Lower lobe of right lung (tissue), 2 donors: ENCODE measurements around the gene CCR7. TPM values are rescaled to one million over a fixed set of nuclear protein-coding genes. Genes with fewer than 3 reads are reported as not detected.

Source experiments
- ATAC-seq, 2 donors: fragments of 200-7000 bp; cut with Tn5 transposase; one replicate each; pipeline ENCODE4 v1.9.1; 2020 to 2022; ENCODE audit warnings: mild to moderate bottlenecking in 2 of 2, moderate library complexity in 2 of 2
- DNase-seq: peaks from one replicate; pipeline ENCODE4 v3.0.0-alpha.2; 2020
- H3K27ac ChIP-seq: fragments of 200-600 bp; one replicate; pipeline ENCODE4 v1.8.0; 2022
- H3K27me3 ChIP-seq: fragments of 200-600 bp; one replicate; pipeline ENCODE4 v1.8.0; 2022; ENCODE audit warnings: low read depth
- H3K36me3 ChIP-seq: fragments of 200-600 bp; one replicate; pipeline ENCODE4 v1.8.0; 2022; ENCODE audit warnings: mild to moderate bottlenecking
- H3K4me1 ChIP-seq: fragments of 200-600 bp; one replicate; pipeline ENCODE4 v1.8.0; 2022
- H3K4me3 ChIP-seq: fragments of 200-600 bp; one replicate; pipeline ENCODE4 v1.8.0; 2022; ENCODE audit warnings: mild to moderate bottlenecking
- H3K9me3 ChIP-seq: fragments of 200-600 bp; one replicate; pipeline ENCODE4 v1.8.0; 2022
- intact Hi-C: fragments of 100-400 bp; cut with DNase I; formaldehyde crosslinking; loops from one replicate; pipeline ENCODE4 v1.11.0; 2022
- total RNA-seq: library from RNA; stranded (reverse); fragmentation: NEBNext Ultra II Directional; extraction: Animal tissue kit (Norgen Biotek cat#: 25700); gene quantifications from one replicate; pipeline ENCODE4 v1.2.1, GENCODE V29; 2021
- TF ChIP-seq, protein P1 (sequence below): fragments of 200-600 bp; IDR thresholded peaks from one replicate; pipeline ENCODE4 v1.8.0; 2022; ENCODE audit warnings: antibody characterized with exemption, mild to moderate bottlenecking
- donor health status: DM: no; HTN: yes; CAD: no; lungs with severe emphysema.

Gene CCR7
- total RNA-seq, 1 donor from 2014 or later, result 2.2 TPM

DNA sequence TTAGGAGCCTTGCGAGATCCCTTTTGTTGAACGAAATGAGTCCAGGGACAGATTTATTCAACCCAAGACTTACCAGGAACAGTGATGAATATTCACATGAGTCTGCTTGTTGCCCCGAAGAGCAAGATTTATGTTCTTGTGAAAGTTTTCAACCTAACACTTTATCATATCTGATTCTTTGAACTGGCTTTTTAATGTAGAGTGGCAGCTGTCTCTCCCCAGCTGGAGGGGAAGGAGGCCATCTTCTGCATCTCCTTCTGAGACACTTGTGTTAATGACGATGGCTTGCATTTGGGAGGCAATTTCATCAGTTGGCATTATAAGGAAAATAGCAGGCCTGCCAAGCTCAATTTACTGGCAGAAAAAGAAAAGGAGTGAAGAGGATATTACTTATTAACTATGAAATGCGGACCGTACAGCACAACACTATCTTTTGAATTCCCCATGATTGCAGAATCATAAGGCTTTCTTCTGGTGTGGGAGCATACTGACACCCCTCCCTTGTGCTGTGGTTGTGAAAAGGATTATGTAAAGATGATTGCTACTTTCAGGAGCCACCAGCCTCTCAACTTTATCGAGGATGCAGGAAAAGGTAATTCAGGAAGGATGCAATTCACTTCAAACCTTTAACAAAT, 46.7 kb upstream of the CCR7 start:
- H3K36me3 ChIP-seq, result no peaks in the 10 kb centered on the region
- no peak overlapping the region for H3K4me3 ChIP-seq
- H3K4me1 ChIP-seq, result peaks cover 26% of the 10 kb centered on the region
- H3K9me3 ChIP-seq, result no peaks in the 10 kb centered on the region
- H3K27me3 ChIP-seq, result no peaks in the 10 kb centered on the region
- TF ChIP-seq, protein P1, sequence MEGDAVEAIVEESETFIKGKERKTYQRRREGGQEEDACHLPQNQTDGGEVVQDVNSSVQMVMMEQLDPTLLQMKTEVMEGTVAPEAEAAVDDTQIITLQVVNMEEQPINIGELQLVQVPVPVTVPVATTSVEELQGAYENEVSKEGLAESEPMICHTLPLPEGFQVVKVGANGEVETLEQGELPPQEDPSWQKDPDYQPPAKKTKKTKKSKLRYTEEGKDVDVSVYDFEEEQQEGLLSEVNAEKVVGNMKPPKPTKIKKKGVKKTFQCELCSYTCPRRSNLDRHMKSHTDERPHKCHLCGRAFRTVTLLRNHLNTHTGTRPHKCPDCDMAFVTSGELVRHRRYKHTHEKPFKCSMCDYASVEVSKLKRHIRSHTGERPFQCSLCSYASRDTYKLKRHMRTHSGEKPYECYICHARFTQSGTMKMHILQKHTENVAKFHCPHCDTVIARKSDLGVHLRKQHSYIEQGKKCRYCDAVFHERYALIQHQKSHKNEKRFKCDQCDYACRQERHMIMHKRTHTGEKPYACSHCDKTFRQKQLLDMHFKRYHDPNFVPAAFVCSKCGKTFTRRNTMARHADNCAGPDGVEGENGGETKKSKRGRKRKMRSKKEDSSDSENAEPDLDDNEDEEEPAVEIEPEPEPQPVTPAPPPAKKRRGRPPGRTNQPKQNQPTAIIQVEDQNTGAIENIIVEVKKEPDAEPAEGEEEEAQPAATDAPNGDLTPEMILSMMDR, result no peak
- intact Hi-C loops, result no loop called here
- no peak overlapping the region for H3K27ac ChIP-seq
- no peak for ATAC-seq
- no peak for DNase-seq

DNA sequence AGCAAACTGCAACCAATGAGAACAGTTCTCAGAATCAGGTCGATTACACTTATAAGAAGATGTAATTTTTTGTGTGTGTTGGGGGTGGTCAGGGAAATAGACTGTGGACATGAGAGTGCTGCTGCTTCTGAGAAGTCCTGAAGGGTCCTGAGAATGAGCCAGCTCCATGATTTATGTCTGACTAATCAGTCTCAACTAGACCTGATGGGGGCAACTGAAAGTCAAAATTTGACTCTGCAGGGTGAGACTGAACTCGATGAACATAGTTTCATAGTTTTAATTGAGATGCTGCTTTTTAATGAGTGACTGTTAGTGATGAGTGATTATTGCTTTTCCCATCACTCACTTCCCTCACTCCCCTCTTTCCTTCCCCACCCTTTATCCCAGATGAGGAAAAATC, 45.1 kb upstream of the CCR7 start:
- no peak for ATAC-seq
- no peaks in the 10 kb centered on the region for H3K27me3 ChIP-seq

GRCh38 chr17:40608061-40608581, 42.8 kb upstream of the CCR7 start:
- TF ChIP-seq, protein P1, result no peak
- Histone ChIP-seq H3K9me3 (no peaks in the 10 kb centered on the region), H3K4me1 (peaks cover 26% of the 10 kb centered on the region), H3K27me3 (no peaks in the 10 kb centered on the region), H3K4me3 (no peak overlapping the region), H3K36me3 (no peaks in the 10 kb centered on the region), H3K27ac (peak overlapping the region; percentile 71)
- DNase-seq, result no peak
- intact Hi-C loops, result no loop called here
- peak in 1 of 2 donors; percentile 31 for ATAC-seq

More for the DNA sequence above, 45.1 kb upstream of the CCR7 start:
- TF ChIP-seq, protein P1, result no peak
- intact Hi-C loops, result no loop called here
- Histone ChIP-seq H3K4me3 (no peak overlapping the region), H3K27ac (no peak overlapping the region), H3K4me1 (peaks cover 31% of the 10 kb centered on the region), H3K36me3 (no peaks in the 10 kb centered on the region), H3K9me3 (no peaks in the 10 kb centered on the region)
- no peak for DNase-seq

GRCh38 chr17:40607641-40608040, 42.4 kb upstream of the CCR7 start:
- TF ChIP-seq, protein P1, result no peak
- Histone ChIP-seq H3K36me3 (no peaks in the 10 kb centered on the region), H3K9me3 (no peaks in the 10 kb centered on the region), H3K27ac (peak overlapping the region; percentile 71), H3K4me1 (peaks cover 26% of the 10 kb centered on the region), H3K27me3 (no peaks in the 10 kb centered on the region), H3K4me3 (no peak overlapping the region)
- intact Hi-C loops, result no loop called here
- DNase-seq (no peak), ATAC-seq (peak; percentile 45 to 50)

DNA sequence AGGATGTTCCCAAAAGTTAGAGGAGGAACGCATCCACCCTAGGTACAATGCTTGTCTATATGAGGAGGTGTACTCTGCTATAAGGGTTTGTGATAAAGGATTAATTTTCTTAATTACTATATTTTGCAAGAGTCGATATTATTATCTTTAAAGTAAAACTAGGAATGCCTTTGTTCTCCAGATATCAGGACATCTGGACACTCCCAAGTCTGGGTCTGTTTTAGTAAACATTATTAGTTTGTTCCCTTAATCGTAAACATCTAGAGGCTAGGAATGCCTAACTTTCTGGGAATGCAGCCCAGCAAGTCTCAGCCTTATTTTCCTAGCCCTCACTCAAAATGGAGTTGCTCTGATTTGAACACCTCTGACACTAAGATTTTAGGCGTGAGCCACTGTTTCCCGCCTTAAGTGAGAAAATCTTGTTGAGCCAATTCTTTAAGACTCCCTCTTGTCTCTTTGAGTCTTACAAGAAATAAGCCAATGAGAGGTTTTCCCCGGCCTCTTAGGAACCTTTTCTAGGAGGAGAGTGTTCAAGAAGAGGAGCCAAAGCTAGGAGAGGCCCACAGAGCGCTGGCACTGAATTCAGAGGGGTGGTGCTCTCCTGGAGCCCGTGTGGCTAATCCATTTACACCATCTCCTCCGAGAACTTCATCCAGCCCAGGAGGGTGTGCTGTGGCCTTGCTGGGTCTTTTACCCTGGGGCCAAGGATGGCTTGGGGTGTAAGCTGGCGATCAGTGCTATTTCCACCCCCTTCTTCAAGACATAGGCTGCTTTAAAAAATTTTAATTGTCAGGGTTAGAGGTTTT, 41.5 kb upstream of the CCR7 start:
- H3K36me3 ChIP-seq, result no peaks in the 10 kb centered on the region
- H3K27ac ChIP-seq, result peak overlapping the region; percentile 71
- peaks cover 26% of the 10 kb centered on the region for H3K4me1 ChIP-seq
- ATAC-seq, result peak; percentile 54 to 74
- H3K4me3 ChIP-seq, result no peak overlapping the region
- intact Hi-C loops, result no loop called here
- no peaks in the 10 kb centered on the region for H3K9me3 ChIP-seq
- DNase-seq, result no peak
- TF ChIP-seq, protein P1, result no peak
- no peaks in the 10 kb centered on the region for H3K27me3 ChIP-seq
